ENCODE results near the gene PIP4K2A.
"Not testable (repeated sequence)": the region's sequence is repeated elsewhere in the genome, so short reads cannot be mapped to it uniquely, and the experiment has no call there.

PIP4K2A gene

GRCh38 chr10:22539579-22540298, 174.6 kb downstream of the PIP4K2A start:
- peaks cover 4 to 45% of the 10 kb centered on the region in 2 donors for H3K36me3 ChIP-seq (ENCODE audit: control insufficient read depth in 1 of 2, insufficient read depth in 2 of 2, low read length in 2 of 2)
- no peaks in the 10 kb centered on the region for H3K4me1 ChIP-seq (ENCODE audit: control insufficient read depth in 1 of 2, insufficient read depth in 2 of 2, low read length in 2 of 2)
- H3K27ac ChIP-seq (ENCODE audit: low read depth, low read length), result no peak overlapping the region
- no peaks in the 10 kb centered on the region for H3K27me3 ChIP-seq (ENCODE audit: control insufficient read depth in 1 of 2, insufficient read depth in 2 of 2, low read length in 2 of 2)
- no peaks in the 10 kb centered on the region for H3K9me3 ChIP-seq (ENCODE audit: control insufficient read depth in 1 of 2, low read length in 2 of 2)
- no peak overlapping the region for H3K9ac ChIP-seq (ENCODE audit: low read depth in 1 of 2, low read length in 2 of 2)
- no peak overlapping the region for H3K4me3 ChIP-seq (ENCODE audit: low read depth in 1 of 2, low read length in 2 of 2)

GRCh38 chr10:22537810-22538209, 176.6 kb downstream of the PIP4K2A start:
- no peak overlapping the region for H3K9ac ChIP-seq (ENCODE audit: low read depth in 1 of 2, low read length in 2 of 2)
- H3K27ac ChIP-seq (ENCODE audit: low read depth, low read length), result no peak overlapping the region
- H3K4me3 ChIP-seq (ENCODE audit: low read depth in 1 of 2, low read length in 2 of 2), result no peak overlapping the region
- no peaks in the 10 kb centered on the region for H3K9me3 ChIP-seq (ENCODE audit: control insufficient read depth in 1 of 2, low read length in 2 of 2)
- no peaks in the 10 kb centered on the region for H3K4me1 ChIP-seq (ENCODE audit: control insufficient read depth in 1 of 2, insufficient read depth in 2 of 2, low read length in 2 of 2)
- peaks cover 4 to 42% of the 10 kb centered on the region in 2 donors for H3K36me3 ChIP-seq (ENCODE audit: control insufficient read depth in 1 of 2, insufficient read depth in 2 of 2, low read length in 2 of 2)
- H3K27me3 ChIP-seq (ENCODE audit: control insufficient read depth in 1 of 2, insufficient read depth in 2 of 2, low read length in 2 of 2), result no peaks in the 10 kb centered on the region

GRCh38 chr10:22536620-22537019, 177.8 kb downstream of the PIP4K2A start:
- H3K4me3 ChIP-seq (ENCODE audit: low read depth in 1 of 2, low read length in 2 of 2), result no peak overlapping the region
- peaks cover 4 to 30% of the 10 kb centered on the region in 2 donors for H3K36me3 ChIP-seq (ENCODE audit: control insufficient read depth in 1 of 2, insufficient read depth in 2 of 2, low read length in 2 of 2)
- no peaks in the 10 kb centered on the region for H3K4me1 ChIP-seq (ENCODE audit: control insufficient read depth in 1 of 2, insufficient read depth in 2 of 2, low read length in 2 of 2)
- H3K9me3 ChIP-seq (ENCODE audit: control insufficient read depth in 1 of 2, low read length in 2 of 2), result no peaks in the 10 kb centered on the region
- no peak overlapping the region for H3K27ac ChIP-seq (ENCODE audit: low read depth, low read length)
- no peak overlapping the region for H3K9ac ChIP-seq (ENCODE audit: low read depth in 1 of 2, low read length in 2 of 2)
- H3K27me3 ChIP-seq (ENCODE audit: control insufficient read depth in 1 of 2, insufficient read depth in 2 of 2, low read length in 2 of 2), result no peaks in the 10 kb centered on the region

GRCh38 chr10:22534849-22535604, 179.4 kb downstream of the PIP4K2A start:
- H3K9me3 ChIP-seq (ENCODE audit: control insufficient read depth in 1 of 2, low read length in 2 of 2), result no peaks in the 10 kb centered on the region
- H3K4me1 ChIP-seq (ENCODE audit: control insufficient read depth in 1 of 2, insufficient read depth in 2 of 2, low read length in 2 of 2), result no peaks in the 10 kb centered on the region
- H3K9ac ChIP-seq (ENCODE audit: low read depth in 1 of 2, low read length in 2 of 2), result no peak overlapping the region
- H3K4me3 ChIP-seq (ENCODE audit: low read depth in 1 of 2, low read length in 2 of 2), result no peak overlapping the region
- no peaks in the 10 kb centered on the region for H3K27me3 ChIP-seq (ENCODE audit: control insufficient read depth in 1 of 2, insufficient read depth in 2 of 2, low read length in 2 of 2)
- H3K27ac ChIP-seq (ENCODE audit: low read depth, low read length), result no peak overlapping the region
- H3K36me3 ChIP-seq (ENCODE audit: control insufficient read depth in 1 of 2, insufficient read depth in 2 of 2, low read length in 2 of 2), result peaks cover 3 to 23% of the 10 kb centered on the region in 2 donors

GRCh38 chr10:22531441-22531840, 182.9 kb downstream of the PIP4K2A start:
- no peak overlapping the region for H3K27ac ChIP-seq (ENCODE audit: low read depth, low read length)
- no peaks in the 10 kb centered on the region for H3K4me1 ChIP-seq (ENCODE audit: control insufficient read depth in 1 of 2, insufficient read depth in 2 of 2, low read length in 2 of 2)
- H3K9me3 ChIP-seq (ENCODE audit: control insufficient read depth in 1 of 2, low read length in 2 of 2), result no peaks in the 10 kb centered on the region
- H3K9ac ChIP-seq (ENCODE audit: low read depth in 1 of 2, low read length in 2 of 2), result no peak overlapping the region
- no peaks in the 10 kb centered on the region for H3K36me3 ChIP-seq (ENCODE audit: control insufficient read depth in 1 of 2, insufficient read depth in 2 of 2, low read length in 2 of 2)
- no peaks in the 10 kb centered on the region for H3K27me3 ChIP-seq (ENCODE audit: control insufficient read depth in 1 of 2, insufficient read depth in 2 of 2, low read length in 2 of 2)
- no peak overlapping the region for H3K4me3 ChIP-seq (ENCODE audit: low read depth in 1 of 2, low read length in 2 of 2)

DNA sequence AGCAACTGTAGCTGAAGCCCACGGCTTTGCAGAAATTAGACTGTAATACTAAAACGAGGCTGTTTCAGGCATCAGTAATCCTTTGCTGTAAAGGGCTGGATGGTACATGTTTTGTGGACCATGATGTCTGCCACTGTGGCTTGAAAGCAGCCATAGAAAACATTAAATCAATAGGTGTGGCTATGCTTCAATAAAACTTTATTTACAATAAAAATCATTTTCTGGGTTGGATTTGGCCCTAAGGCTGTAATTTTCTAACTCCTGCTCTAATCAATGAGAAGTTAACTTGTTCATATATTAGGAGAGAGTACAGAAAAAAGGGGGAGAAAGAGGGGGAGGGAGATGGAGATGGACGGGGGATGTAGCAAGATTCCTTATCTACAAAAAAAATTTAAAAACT, 183.4 kb downstream of the PIP4K2A start:
- Histone ChIP-seq H3K9me3 (ENCODE audit: control insufficient read depth in 1 of 2, low read length in 2 of 2) (no peaks in the 10 kb centered on the region), H3K4me1 (ENCODE audit: control insufficient read depth in 1 of 2, insufficient read depth in 2 of 2, low read length in 2 of 2) (no peaks in the 10 kb centered on the region), H3K27ac (ENCODE audit: low read depth, low read length) (no peak overlapping the region), H3K36me3 (ENCODE audit: control insufficient read depth in 1 of 2, insufficient read depth in 2 of 2, low read length in 2 of 2) (no peaks in the 10 kb centered on the region), H3K27me3 (ENCODE audit: control insufficient read depth in 1 of 2, insufficient read depth in 2 of 2, low read length in 2 of 2) (no peaks in the 10 kb centered on the region), H3K4me3 (ENCODE audit: low read depth in 1 of 2, low read length in 2 of 2) (no peak overlapping the region), H3K9ac (ENCODE audit: low read depth in 1 of 2, low read length in 2 of 2) (no peak overlapping the region)

GRCh38 chr10:22527520-22527919, 186.9 kb downstream of the PIP4K2A start:
- no peak overlapping the region for H3K27ac ChIP-seq (ENCODE audit: low read depth, low read length)
- no peak overlapping the region for H3K9ac ChIP-seq (ENCODE audit: low read depth in 1 of 2, low read length in 2 of 2)
- H3K36me3 ChIP-seq (ENCODE audit: control insufficient read depth in 1 of 2, insufficient read depth in 2 of 2, low read length in 2 of 2), result no peaks in the 10 kb centered on the region
- H3K4me3 ChIP-seq (ENCODE audit: low read depth in 1 of 2, low read length in 2 of 2), result no peak overlapping the region
- no peaks in the 10 kb centered on the region for H3K27me3 ChIP-seq (ENCODE audit: control insufficient read depth in 1 of 2, insufficient read depth in 2 of 2, low read length in 2 of 2)
- H3K9me3 ChIP-seq (ENCODE audit: control insufficient read depth in 1 of 2, low read length in 2 of 2), result peaks cover 0 to 6% of the 10 kb centered on the region in 2 donors
- no peaks in the 10 kb centered on the region for H3K4me1 ChIP-seq (ENCODE audit: control insufficient read depth in 1 of 2, insufficient read depth in 2 of 2, low read length in 2 of 2)

DNA sequence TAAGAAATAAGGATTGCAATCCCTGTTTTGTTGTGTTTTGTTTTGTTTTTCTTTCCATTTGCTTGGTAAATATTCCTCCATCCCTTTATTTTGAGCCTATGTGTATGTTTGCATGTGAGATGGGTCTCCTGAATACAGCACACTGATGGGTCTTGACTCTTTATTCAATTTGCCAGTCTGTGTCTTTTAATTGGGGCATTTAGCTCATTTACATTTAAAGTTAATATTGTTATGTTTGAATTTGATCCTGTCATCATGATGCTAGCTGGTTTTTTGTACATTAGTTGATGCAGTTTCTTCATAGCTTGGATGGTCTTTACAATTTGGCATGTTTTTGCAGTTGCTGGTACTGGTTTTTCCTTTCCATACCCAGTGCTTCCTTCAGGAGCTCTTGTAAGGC, 190.0 kb downstream of the PIP4K2A start:
- H3K4me3 ChIP-seq (ENCODE audit: low read depth in 1 of 2, low read length in 2 of 2); H3K27me3 ChIP-seq (ENCODE audit: control insufficient read depth in 1 of 2, insufficient read depth in 2 of 2, low read length in 2 of 2); H3K9ac ChIP-seq (ENCODE audit: low read depth in 1 of 2, low read length in 2 of 2); H3K27ac ChIP-seq (ENCODE audit: low read depth, low read length); H3K4me1 ChIP-seq (ENCODE audit: control insufficient read depth in 1 of 2, insufficient read depth in 2 of 2, low read length in 2 of 2); H3K36me3 ChIP-seq (ENCODE audit: control insufficient read depth in 1 of 2, insufficient read depth in 2 of 2, low read length in 2 of 2); H3K9me3 ChIP-seq (ENCODE audit: control insufficient read depth in 1 of 2, low read length in 2 of 2): not testable (repeated sequence)

- H3K27ac ChIP-seq (ENCODE audit: low read depth, low read length); H3K9me3 ChIP-seq (ENCODE audit: control insufficient read depth in 1 of 2, low read length in 2 of 2); H3K36me3 ChIP-seq (ENCODE audit: control insufficient read depth in 1 of 2, insufficient read depth in 2 of 2, low read length in 2 of 2); H3K4me1 ChIP-seq (ENCODE audit: control insufficient read depth in 1 of 2, insufficient read depth in 2 of 2, low read length in 2 of 2); H3K4me3 ChIP-seq (ENCODE audit: low read depth in 1 of 2, low read length in 2 of 2); H3K27me3 ChIP-seq (ENCODE audit: control insufficient read depth in 1 of 2, insufficient read depth in 2 of 2, low read length in 2 of 2); H3K9ac ChIP-seq (ENCODE audit: low read depth in 1 of 2, low read length in 2 of 2): not testable (repeated sequence)
Measured at GRCh38 chr10:22520645-22521044, 193.7 kb downstream of the PIP4K2A start.

GRCh38 chr10:22518167-22518724, 196.1 kb downstream of the PIP4K2A start:
- H3K9me3 ChIP-seq (ENCODE audit: control insufficient read depth in 1 of 2, low read length in 2 of 2), result no peaks in the 10 kb centered on the region
- H3K27me3 ChIP-seq (ENCODE audit: control insufficient read depth in 1 of 2, insufficient read depth in 2 of 2, low read length in 2 of 2), result no peaks in the 10 kb centered on the region
- H3K4me3 ChIP-seq (ENCODE audit: low read depth in 1 of 2, low read length in 2 of 2), result no peak overlapping the region
- H3K4me1 ChIP-seq (ENCODE audit: control insufficient read depth in 1 of 2, insufficient read depth in 2 of 2, low read length in 2 of 2), result peaks cover 0 to 3% of the 10 kb centered on the region in 2 donors
- no peaks in the 10 kb centered on the region for H3K36me3 ChIP-seq (ENCODE audit: control insufficient read depth in 1 of 2, insufficient read depth in 2 of 2, low read length in 2 of 2)
- H3K27ac ChIP-seq (ENCODE audit: low read depth, low read length), result no peak overlapping the region
- H3K9ac ChIP-seq (ENCODE audit: low read depth in 1 of 2, low read length in 2 of 2), result no peak overlapping the region
